Thyroid gland (tissue), 4 donors: ENCODE measurements around the gene ELP4.

ENCODE experiments used
- POLR2A ChIP-seq, 2 donors: fragments of 450-650 bp; IDR thresholded peaks; one replicate each; pipeline ENCODE4 v1.6.1; 2017; ENCODE audit warnings: antibody characterized with exemption in 2 of 2, mild to moderate bottlenecking in 2 of 2, moderate library complexity in 1 of 2
- TF ChIP-seq, protein P1 (sequence below), 6 experiments: fragments of 200-600 bp in 3 of 6; fragments of 450-650 bp in 3 of 6; sonication (generic) in 3 of 6; IDR thresholded peaks; one replicate each; pipeline ENCODE4 v1.5.1; 2016 to 2019; ENCODE audit warnings: antibody characterized with exemption in 6 of 6, mild to moderate bottlenecking in 2 of 6, inconsistent platforms in 1 of 6, moderate library complexity in 1 of 6

DNA sequence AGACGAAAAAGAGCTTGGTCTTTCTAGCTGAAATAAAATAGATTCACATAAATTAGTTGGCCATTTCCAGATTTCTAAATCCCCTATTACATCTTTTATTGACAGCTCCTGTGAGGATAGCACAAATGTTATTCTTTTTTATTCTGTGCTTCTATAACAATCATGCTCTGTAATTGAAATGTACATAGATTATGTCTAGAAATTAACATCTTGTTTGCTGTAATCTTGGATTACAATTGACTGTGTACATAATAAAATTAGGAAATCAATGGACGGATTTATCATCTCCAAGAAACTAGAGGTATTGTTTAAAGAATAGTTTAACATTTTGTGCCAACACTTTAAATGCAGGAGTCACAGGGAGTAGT is 31.4 kb upstream of the ELP4 start:
- TF ChIP-seq, protein P1, sequence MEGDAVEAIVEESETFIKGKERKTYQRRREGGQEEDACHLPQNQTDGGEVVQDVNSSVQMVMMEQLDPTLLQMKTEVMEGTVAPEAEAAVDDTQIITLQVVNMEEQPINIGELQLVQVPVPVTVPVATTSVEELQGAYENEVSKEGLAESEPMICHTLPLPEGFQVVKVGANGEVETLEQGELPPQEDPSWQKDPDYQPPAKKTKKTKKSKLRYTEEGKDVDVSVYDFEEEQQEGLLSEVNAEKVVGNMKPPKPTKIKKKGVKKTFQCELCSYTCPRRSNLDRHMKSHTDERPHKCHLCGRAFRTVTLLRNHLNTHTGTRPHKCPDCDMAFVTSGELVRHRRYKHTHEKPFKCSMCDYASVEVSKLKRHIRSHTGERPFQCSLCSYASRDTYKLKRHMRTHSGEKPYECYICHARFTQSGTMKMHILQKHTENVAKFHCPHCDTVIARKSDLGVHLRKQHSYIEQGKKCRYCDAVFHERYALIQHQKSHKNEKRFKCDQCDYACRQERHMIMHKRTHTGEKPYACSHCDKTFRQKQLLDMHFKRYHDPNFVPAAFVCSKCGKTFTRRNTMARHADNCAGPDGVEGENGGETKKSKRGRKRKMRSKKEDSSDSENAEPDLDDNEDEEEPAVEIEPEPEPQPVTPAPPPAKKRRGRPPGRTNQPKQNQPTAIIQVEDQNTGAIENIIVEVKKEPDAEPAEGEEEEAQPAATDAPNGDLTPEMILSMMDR (IDR thresholded peaks at IDR 0.05), result no peak
- no peak for TF ChIP-seq POLR2A (IDR thresholded peaks at IDR 0.05)
